ENCODE measurements around the gene GTF3C6.
"Not testable (repeated sequence)": the region's sequence is repeated elsewhere in the genome, so short reads cannot be mapped to it uniquely, and the experiment has no call there.

The GTF3C6 gene

DNA sequence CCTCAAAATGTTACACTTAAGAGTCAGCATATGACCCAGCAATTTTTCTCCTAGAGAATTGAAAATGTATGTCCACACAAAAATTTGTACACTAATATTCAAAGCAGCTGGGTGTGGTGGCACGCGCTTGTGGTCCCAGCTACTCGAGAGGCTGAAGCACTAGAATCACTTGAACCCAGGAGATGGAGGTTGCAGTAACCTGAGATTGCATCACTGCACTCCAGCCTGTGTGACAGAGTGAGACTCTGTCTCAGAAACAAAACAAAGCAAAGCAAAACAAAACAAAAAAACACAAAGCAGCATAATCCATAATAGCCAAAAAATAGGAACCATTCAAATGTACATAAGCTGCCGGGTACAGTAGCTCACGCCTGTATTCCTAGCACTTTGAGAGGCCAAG is 21.7 kb downstream of the GTF3C6 start:
- no peak for DNase-seq

DNA sequence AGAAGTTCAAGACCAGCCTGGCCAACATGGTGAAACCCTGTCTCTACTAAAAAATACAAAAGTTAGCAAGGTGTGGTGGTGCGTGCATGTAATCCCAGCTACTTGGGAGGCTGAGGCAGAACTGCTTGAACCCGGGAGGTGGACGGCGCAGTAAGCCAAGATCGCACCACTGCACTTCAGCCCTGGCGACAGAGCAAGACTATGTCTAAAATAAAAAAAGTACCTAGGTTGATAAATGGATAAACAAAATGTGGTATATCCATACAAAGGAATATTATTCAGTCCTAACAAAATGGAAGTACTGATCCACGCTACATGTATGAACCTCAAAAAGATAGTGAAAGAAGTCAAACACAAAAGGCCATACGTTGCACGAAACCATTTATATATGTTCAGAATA is 22.1 kb downstream of the GTF3C6 start:
- no peak for DNase-seq

DNA sequence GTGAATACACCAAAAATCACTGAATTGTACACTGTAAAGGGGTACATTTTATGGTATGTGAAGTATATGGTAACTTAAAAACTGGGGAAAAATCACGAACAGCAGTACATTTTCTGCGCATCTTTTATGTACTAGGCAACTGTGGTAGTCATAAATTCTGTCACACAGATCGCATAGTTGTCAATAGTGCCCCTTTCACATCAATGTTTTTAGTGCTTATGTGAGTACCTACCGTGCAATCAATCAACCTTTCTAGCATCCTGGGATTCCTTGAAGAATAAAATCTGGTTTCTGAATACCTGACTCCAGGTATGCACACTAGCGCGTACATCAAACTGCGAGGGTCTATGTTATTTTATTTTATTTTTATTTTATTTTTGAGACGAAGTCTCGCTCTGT is 22.7 kb downstream of the GTF3C6 start:
- DNase-seq = no peak

DNA sequence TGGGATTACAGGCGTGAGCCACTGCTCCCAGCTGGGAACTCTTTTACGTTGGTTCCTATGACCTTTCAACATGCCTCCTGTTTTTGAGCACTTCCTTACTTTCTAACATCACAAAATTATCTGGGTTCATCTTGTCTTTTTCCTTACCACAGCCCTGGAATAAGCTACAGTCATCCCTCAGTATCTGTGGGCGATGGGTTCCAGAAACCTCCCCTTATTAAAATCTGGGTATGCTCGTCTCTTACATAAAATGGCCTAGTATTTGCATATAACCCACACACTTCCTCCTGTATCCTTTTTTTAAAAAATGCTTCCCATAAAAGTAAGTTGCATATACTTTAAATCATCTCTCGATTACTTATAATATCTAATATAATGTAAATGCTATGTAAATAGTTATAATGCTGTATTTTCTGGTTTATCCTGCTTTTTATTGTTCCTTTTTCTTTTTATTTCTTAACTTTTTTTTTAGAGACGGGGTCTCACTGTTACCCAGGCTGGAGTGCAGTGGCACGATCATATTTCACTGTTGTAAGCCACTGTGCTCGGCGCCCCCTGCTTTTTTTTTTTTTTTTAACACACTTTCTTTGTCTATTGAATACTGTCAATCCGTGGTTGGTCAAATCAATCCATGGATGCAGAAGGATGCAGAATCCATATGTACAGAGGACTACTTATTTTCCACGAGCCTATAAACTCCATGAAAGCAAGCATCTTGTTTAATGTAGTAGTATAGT is 32.5 kb downstream of the GTF3C6 start:
- peak; percentile 1 for DNase-seq

DNA sequence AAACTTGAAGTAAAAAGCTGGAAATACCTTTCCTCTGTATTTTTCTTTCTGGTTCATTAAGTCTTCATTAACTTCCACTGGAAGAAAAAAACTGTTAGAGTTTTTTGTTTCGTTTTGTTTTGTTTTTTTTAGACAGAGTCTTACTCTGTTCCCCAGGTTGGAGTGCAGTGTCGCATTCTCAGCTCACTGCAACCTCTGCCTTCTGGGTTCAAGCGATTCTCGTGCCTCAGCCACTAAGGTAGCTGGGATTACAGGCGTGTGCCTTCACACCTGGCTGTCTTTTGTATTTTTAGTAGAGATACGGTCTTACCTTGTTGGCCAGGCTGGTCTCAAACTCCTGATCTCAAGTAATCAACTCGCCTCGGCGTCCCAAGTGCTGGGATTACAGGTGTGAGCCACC is 38.2 kb downstream of the GTF3C6 start:
- DNase-seq = no peak

DNA sequence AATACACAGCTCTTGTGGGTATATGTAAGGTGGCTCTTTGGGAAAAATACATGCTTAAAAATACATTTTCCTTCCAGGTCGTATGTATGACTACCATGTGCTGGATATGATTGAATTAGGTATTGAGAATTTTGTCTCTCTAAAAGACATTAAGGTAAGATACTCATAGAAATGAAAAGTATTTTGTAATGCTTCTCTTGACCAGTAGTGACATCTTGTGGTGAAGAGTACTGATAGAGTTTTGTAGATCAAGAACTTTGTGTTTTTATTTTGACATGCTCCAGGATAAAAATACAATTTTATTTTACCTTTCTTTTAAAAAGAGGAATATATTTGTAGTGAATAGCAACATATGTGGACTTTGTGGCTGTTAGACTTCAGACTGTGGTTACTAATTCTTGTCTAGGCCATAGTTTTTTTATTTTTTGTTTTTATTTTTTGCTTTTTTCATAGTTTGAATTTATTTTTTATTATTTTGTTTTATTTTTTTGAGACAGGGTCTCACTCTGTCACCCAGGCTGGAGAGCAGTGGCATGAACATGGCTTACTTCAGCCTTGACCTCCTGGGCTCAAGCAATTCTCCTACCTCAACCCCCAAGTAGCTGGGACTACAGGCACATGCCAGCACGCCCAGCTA is 41.2 kb downstream of the GTF3C6 start:
- peak; percentile 42 for DNase-seq

DNA sequence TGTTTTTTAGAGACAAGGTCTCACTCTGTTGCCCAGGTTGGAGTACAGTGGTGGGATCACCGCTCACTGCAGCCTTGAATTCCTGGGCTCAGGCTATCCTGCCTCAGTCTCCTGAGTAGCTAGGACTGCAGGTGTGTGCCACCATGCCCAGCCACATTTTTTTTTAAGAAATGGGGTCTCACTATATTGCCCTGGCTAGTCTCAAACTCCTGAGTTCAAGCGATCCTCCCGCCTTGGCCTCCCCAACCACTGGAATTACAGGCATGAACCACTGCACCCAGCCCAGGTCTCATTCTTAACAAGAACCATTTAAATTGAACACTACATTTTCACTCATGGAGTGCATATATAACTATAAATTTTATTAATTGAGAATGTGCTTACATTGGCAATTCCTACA is 43.8 kb downstream of the GTF3C6 start:
- no peak for DNase-seq

DNA sequence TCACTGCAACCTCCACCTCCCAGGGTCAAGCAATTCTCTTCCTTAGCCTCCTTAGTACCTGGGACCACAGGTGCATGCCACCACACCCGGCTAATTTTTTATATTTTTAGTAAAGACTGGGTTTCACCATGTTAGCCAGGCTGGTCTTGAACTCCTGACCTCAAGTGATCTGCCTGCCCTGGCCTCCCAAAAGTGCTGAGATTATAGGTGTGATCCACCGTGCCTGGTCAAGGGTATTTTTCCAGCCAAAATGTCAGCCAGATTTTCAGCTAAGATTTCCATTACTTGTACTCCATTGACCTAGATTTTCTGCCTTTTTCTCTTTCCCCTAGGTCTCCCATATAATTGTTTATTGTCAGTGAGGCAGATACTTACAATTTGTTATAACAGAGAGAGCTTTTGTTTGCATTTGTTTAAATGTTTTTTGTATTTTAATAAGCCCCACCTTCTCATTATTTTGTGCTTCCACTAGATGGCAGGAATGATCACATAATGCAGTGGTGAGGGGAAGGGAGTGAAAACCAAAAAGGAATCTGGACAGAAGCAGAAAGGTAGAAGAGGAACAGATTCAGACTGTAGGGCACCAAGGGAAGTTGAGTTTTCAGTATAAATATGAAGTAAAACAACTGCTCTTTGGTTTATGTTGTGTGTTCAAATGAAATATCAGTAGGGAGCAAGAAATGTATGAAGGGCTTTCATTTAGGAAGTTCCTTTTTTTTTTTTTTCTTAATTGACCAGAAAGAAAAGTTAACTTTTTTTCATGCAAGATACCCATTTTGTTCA is 53.0 kb downstream of the GTF3C6 start:
- peak; percentile 62 for DNase-seq

DNA sequence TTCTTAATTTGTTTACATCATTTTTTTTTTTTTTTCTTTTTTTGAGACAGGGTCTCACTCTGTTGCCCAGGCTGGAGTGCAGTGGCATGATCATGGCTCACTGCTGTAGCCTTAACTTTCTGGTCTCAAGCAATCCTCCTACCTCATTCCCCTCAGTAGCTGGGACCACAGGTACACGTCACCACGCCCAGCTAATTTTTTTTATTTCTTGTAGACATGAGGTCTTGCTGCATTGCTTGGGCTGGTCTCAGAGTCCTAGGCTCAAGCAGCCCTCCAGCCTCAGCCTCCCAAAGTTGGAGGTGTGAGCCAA is 53.6 kb downstream of the GTF3C6 start:
- no peak for DNase-seq

DNA sequence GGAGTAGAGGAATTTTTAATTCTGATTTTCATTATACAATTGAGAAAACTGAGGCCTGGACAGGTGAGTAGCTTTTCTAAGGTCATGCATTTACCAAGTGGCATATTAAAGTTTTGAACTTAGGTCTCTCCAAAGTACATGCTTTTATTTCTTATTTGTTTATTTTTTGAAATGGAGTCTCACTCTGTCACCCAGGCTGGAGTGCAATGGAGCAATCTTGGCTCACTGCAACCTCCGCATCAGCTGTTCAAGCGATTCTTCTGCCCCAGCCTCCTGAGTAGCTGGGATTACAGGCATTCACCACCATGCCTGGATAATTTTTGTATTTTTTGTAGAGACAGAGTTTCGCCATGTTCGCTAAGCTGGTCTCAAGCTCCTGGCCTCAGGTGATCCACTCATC is 54.0 kb downstream of the GTF3C6 start:
- DNase-seq = not testable (repeated sequence)

DNA sequence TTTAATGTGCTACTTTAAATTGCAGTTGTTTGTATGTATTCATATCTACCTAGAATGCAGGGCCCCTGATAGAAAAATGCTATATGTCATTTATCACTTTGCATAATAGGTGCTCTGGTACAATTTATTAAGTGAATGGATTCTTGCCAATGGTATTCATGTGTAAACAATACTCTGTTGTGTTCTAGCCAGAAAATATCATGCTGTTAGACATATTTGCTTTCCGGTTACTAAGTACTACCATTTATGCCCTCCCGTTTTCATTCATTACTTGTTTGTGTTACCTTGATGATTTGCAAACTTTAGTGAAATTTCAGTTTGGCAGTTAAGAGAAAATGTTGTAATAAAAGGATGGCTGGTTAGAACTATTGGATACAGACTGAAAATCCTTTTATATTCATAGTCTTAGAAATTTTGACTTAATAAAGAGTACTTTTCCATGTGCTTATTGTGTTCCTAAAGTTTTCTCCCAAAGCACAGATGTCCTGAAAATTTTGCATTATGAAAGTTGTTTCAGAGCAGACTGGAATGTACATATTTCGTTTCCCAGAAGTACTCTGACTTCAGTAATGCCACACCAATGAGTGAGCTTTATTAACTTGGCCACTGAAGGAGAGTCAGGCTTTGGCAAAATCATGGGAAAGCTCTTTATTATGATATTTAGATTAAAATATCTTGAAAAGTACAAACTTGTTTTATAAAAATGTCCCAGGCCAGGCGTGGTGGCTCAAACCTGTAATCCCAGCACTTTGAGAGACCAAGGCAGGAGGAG is 54.8 kb downstream of the GTF3C6 start:
- DNase-seq = no peak

DNA sequence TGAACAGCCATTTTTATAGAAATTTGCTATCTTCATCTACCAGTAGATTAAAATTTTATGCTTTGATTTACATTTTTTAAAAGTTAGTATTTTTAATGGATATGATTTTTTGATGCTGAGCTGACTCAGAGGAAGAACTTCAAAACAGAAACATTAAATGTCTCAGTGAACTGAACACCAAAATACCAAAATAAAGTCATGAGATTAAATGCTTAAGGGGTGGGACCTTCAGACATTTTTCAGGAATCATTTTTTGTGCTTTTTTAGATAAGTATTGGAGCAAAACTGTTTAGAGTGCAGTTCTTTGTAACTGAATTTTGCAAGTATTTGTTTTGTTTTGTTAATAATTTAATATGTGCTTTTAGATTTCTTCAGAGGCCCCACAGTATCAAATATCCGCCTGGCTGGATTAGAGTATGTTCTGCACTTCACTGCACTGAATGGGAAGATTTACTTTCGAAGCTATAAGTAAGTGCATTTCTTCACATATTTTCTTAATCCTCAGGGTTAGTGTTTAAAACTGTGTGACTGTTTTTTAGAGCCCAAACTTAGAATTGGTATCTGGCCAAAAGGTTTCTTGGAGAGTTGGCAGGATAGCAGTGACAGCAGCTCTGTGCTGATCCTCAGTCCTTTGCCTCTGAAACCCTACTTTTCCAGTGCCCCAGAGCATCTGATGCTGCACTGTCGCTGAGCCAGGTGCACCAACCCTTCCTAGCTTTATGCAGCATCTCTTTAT is 57.1 kb downstream of the GTF3C6 start:
- DNase-seq = no peak

DNA sequence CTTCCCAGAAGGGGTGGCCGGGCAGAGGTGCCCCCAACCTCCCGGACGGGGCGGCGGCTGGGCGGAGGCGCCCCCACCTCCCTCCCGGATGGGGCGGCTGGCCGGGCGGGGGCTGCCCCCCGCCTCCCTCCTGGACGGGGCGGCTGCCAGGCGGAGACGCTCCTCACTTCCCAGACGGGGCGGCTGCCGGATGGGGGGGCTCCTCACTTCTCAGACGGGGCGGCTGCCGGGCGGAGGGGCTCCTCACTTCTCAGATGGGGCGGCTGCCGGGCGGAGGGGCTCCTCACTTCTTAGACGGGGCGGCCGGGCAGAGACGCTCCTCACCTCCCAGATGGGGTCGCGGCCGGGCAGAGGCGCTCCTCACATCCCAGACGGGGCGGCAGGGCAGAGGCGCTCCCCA is 58.7 kb downstream of the GTF3C6 start:
- not testable (repeated sequence) for DNase-seq
